Muscle layer of colon (tissue), 2 donors: ENCODE results near the gene METTL3.

Experiments used
- H3K27ac ChIP-seq: one replicate; pipeline ENCODE4 v1.7.0; 2013; ENCODE audit warnings: low read depth, mild to moderate bottlenecking, low read length, moderate library complexity
- H3K27me3 ChIP-seq, 2 donors: one replicate each; pipeline ENCODE4 v1.7.0; 2013; ENCODE audit warnings: low read length in 2 of 2, mild to moderate bottlenecking in 2 of 2; ENCODE audit not compliant: insufficient read depth in 2 of 2, control insufficient read depth in 1 of 2
- H3K36me3 ChIP-seq: one replicate; pipeline ENCODE4 v1.7.0; 2013; ENCODE audit warnings: mild to moderate bottlenecking, low read length; ENCODE audit not compliant: insufficient read depth
- H3K4me1 ChIP-seq: one replicate; pipeline ENCODE4 v1.7.0; 2013; ENCODE audit warnings: mild to moderate bottlenecking, low read length; ENCODE audit not compliant: insufficient read depth
- H3K4me3 ChIP-seq, 2 donors: one replicate each; pipeline ENCODE4 v1.7.0; 2013; ENCODE audit warnings: low read length in 2 of 2, low read depth in 1 of 2, mild to moderate bottlenecking in 1 of 2, moderate library complexity in 1 of 2
- H3K9ac ChIP-seq: one replicate; pipeline ENCODE4 v1.7.0; 2013; ENCODE audit warnings: low read length
- H3K9me3 ChIP-seq: one replicate; pipeline ENCODE4 v1.7.0; 2013; ENCODE audit warnings: mild to moderate bottlenecking, low read length
- donor health status: abdominal sarcoma.
- donor health status: Adenocarcinoma of cecum.

Gene METTL3

GRCh38 chr14:21501568-21501967 lies 9.6 kb downstream of the METTL3 start:
- H3K36me3 ChIP-seq: peaks cover 60% of the 10 kb centered on the region
- H3K4me1 ChIP-seq: no peaks in the 10 kb centered on the region
- no peak overlapping the region for H3K4me3 ChIP-seq
- H3K9me3 ChIP-seq: no peaks in the 10 kb centered on the region
- no peak overlapping the region for H3K9ac ChIP-seq
- no peaks in the 10 kb centered on the region for H3K27me3 ChIP-seq
- no peak overlapping the region for H3K27ac ChIP-seq

DNA sequence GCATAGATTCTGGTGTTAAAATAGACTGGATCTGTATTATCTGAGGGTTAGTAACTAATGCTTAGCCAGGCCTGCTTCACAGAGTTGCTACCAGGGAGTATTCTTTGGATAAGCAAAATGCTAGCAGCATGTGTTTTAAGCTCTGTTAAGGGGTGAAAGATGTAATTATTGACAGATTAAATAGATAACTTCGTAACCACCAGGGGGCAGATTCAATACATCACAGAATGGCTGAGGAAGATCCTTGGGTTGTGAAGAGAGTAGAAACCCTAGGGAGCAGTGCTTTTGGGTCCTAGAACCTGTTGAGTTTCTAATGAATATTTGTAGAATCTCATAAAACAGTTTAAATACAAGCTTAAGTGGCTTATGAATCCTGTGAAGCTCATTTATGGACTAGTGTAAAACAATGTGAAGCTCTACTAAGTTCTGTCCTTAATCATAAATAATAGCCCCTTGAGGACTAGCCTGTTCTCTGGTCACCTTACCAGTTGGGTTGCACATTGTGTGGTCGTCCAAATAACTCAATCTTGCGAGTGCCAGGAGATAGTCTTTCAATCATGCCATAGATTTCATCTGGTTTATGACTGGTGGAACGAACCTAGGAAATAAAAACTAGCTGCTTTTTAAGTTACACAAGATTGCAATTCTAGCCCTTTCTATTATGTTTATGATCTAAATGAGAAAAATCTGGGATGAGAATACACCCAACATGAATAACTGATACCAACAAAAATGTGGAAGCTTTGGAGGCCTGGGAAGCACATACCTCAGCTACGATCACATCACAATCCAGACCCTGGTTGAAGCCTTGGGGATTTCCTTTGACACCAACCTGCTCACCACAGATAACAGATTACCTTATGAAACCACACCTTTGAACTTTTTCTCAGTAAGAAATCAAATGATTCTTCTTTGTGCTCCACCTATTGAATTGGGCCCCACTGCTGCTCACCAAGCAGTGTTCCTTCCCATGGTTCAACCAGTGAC lies 12.3 kb downstream of the METTL3 start:
- Histone ChIP-seq H3K9ac (no peak overlapping the region), H3K27ac (no peak overlapping the region), H3K9me3 (no peaks in the 10 kb centered on the region), H3K27me3 (no peaks in the 10 kb centered on the region), H3K36me3 (peaks cover 81% of the 10 kb centered on the region), H3K4me3 (no peak overlapping the region), H3K4me1 (no peaks in the 10 kb centered on the region)

- Histone ChIP-seq H3K4me1 (no peaks in the 10 kb centered on the region), H3K27ac (no peak overlapping the region), H3K9ac (no peak overlapping the region), H3K27me3 (no peaks in the 10 kb centered on the region), H3K4me3 (no peak overlapping the region), H3K36me3 (peaks cover 79% of the 10 kb centered on the region), H3K9me3 (no peaks in the 10 kb centered on the region)
Observed at GRCh38 chr14:21496453-21496852, 14.7 kb downstream of the METTL3 start.

DNA sequence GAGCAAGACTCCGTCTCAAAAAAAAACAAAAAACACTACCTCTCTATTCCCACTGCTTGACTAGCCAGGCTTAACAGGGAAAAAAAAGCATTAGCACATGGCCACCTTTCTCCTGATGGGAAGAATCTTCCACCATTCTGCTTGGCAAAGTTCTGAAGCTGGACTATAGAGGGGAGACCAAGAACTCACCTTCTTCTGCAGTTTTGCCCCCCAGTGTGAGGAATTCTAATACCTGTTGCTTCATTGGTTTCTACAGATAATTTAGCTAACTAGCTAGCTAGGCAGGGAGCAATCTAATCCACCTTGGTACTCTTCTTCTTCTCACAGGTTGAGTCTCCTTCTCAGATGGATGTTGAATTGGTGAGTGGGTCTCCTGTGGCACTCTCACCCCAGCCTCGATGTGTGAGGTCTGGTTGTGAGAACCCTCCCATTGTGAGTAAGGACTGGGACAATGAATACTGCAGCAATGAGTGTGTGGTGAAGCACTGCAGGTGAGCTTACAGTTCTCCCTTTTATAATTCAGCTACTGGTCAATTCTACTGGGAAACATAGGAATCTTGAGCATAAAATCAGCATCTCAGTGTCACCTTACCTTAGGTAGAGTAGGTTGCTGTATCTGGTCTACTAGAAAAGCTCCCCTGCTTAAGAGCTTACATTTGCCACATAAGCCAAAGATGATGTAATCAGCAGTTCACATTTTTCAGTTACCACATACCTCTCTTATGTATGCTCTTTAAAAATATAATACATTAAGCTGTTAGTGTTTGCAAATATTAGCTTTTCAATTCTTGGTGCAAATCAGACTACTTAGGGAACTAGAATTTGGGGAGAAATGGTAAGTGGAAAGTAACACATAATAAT lies 16.0 kb downstream of the METTL3 start:
- H3K4me1 ChIP-seq: no peaks in the 10 kb centered on the region
- no peaks in the 10 kb centered on the region for H3K9me3 ChIP-seq

DNA sequence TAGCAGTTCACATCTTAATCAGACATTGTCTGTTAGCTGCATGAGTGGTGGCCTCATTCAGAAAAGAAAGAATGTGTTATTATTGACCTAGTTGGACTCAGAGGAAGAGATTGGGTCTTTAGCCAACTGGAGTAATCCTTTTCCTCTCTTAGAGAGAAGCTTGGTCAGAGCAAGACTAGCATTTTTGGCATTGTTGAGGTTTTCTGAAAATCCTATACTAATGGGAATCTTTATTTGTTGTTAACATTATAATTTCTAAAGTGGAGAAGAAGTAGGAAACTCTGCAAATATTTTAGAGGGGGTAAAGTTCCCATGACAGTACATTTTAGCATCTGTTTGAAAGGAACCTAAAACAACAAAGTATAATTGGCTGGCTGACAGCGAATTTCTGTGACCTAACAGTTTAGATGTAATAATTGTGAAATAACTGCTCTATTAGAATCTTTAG lies 24.5 kb downstream of the METTL3 start:
- Histone ChIP-seq H3K27ac (no peak overlapping the region), H3K4me3 (no peak overlapping the region), H3K27me3 (no peaks in the 10 kb centered on the region), H3K4me1 (no peaks in the 10 kb centered on the region), H3K9ac (no peak overlapping the region), H3K9me3 (no peaks in the 10 kb centered on the region), H3K36me3 (peaks cover 39% of the 10 kb centered on the region)

More for the DNA sequence above, 16.0 kb downstream of the METTL3 start:
- Histone ChIP-seq H3K4me3 (no peak overlapping the region), H3K27ac (no peak overlapping the region), H3K9ac (no peak overlapping the region), H3K27me3 (no peaks in the 10 kb centered on the region), H3K36me3 (peaks cover 75% of the 10 kb centered on the region)

DNA sequence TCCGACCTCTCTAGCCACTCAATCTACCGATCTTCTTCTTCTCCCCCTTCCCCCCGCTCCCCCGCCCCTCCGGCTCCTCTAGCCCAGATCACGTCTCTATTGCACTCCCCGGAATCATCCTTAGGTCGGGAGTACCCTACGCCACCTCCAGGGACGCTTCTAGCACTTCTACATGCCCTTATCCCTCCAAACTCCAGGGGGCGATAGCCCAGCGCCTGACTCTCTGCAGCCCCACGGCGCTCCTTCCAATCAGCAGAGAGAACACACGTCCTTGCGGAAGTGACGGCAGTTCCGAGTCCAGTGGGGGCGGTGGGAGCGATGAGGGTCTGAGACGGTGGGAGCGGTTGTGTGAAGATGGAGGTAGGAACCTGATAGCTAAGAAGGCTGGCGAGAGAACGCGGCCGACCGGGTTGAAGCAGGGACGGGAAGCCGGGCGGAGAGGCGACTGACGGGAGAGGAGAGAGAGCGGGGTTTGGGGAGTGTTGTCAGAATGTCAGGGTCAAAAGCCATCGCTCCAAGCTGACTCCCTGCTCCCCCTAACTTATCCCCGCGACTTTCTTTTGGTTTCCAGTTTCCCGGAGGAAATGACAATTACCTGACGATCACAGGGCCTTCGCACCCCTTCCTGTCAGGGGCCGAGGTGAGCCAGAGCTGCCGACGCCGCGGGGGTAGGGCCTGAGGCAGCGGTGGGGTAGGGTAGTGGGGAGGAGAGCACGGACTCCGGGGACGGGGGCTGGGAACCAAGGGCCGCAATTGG lies 34.0 kb downstream of the METTL3 start, which contains the start of the genes RAB2B and TOX4:
RAB2B (minus strand) TSS at position 35 of the 757 bp plus-strand sequence. CDS start 87 bp downstream, outside the sequence.
TOX4 (plus strand) TSS at position 271 of the 757 bp plus-strand sequence; CDS start at position 355, 84 bp downstream.
- Histone ChIP-seq H3K27ac (peak within 1 kb of the TSS; percentile 79), H3K4me3 (peak within 1 kb of the TSS; percentile 84 to 86), H3K9me3 (no peaks in the 10 kb centered on the region), H3K9ac (peak within 1 kb of the TSS; percentile 98), H3K27me3 (no peaks in the 10 kb centered on the region), H3K4me1 (peaks cover 20% of the 10 kb centered on the region), H3K36me3 (peaks cover 5% of the 10 kb centered on the region)

GRCh38 chr14:21476523-21476924 lies 34.6 kb downstream of the METTL3 start:
- Histone ChIP-seq H3K9ac (peak overlapping the region; percentile 73), H3K36me3 (peaks cover 4% of the 10 kb centered on the region), H3K9me3 (no peaks in the 10 kb centered on the region), H3K4me1 (peaks cover 20% of the 10 kb centered on the region), H3K27me3 (no peaks in the 10 kb centered on the region), H3K4me3 (peak overlapping the region; percentile 65 to 84), H3K27ac (peak overlapping the region; percentile 79)

- Histone ChIP-seq H3K27ac (peak overlapping the region; percentile 79), H3K4me1 (peaks cover 20% of the 10 kb centered on the region), H3K36me3 (no peaks in the 10 kb centered on the region), H3K9ac (peak overlapping the region; percentile 73), H3K4me3 (peak overlapping the region; percentile 65 to 84), H3K9me3 (no peaks in the 10 kb centered on the region), H3K27me3 (no peaks in the 10 kb centered on the region)
Observed at GRCh38 chr14:21475767-21476522, 35.2 kb downstream of the METTL3 start.

- no peaks in the 10 kb centered on the region for H3K9me3 ChIP-seq
- H3K4me3 ChIP-seq: no peak overlapping the region
- no peaks in the 10 kb centered on the region for H3K4me1 ChIP-seq
- no peak overlapping the region for H3K9ac ChIP-seq
- H3K27ac ChIP-seq: no peak overlapping the region
- no peaks in the 10 kb centered on the region for H3K27me3 ChIP-seq
- H3K36me3 ChIP-seq: peaks cover 57% of the 10 kb centered on the region
Observed at GRCh38 chr14:21467616-21468015, 43.5 kb downstream of the METTL3 start.

GRCh38 chr14:21455912-21456667 lies 55.0 kb downstream of the METTL3 start, which contains the start of gene CHD8:
TSS of gene CHD8 (minus strand) at chr14:21456123. CDS start at chr14:21431643, 24,480 bp downstream.
- Histone ChIP-seq H3K4me1 (peaks cover 13% of the 10 kb centered on the region), H3K9me3 (no peaks in the 10 kb centered on the region)

More at GRCh38 chr14:21455912-21456667, 55.0 kb downstream of the METTL3 start, which contains the start of gene CHD8:
- Histone ChIP-seq H3K27ac (peak within 1 kb of the TSS; percentile 93), H3K27me3 (no peaks in the 10 kb centered on the region), H3K4me3 (peak within 1 kb of the TSS; percentile 55 to 64), H3K36me3 (peaks cover 4% of the 10 kb centered on the region), H3K9ac (peak within 1 kb of the TSS; percentile 59)
